Upper lobe of left lung (tissue), 4 donors: ENCODE results near the gene PTPRN2.

Experiments
- EP300 ChIP-seq, 4 donors: sonication (generic); formaldehyde crosslinking; IDR thresholded peaks; one replicate each; pipeline ENCODE4 v1.5.1; 2017; ENCODE audit warnings: antibody characterized with exemption in 4 of 4, control low read depth in 2 of 4
- POLR2A ChIP-seq, 4 donors: fragments of 450-650 bp; IDR thresholded peaks; one replicate each; pipeline ENCODE4 v1.5.1; 2016 to 2017; ENCODE audit warnings: antibody characterized with exemption in 4 of 4, mild to moderate bottlenecking in 2 of 4
- POLR2AphosphoS5 ChIP-seq, 2 donors: sonication (generic); formaldehyde crosslinking; IDR thresholded peaks; one replicate each; pipeline ENCODE4 v1.5.1; 2017; ENCODE audit warnings: antibody characterized with exemption in 2 of 2
- TF ChIP-seq, protein P1 (sequence below), 6 experiments: fragments of 450-650 bp in 4 of 6; fragments of 200-600 bp in 2 of 6; sonication (generic) in 2 of 6; IDR thresholded peaks; one replicate each; pipeline ENCODE4 v1.5.1; 2016 to 2019; ENCODE audit warnings: antibody characterized with exemption in 6 of 6

DNA sequence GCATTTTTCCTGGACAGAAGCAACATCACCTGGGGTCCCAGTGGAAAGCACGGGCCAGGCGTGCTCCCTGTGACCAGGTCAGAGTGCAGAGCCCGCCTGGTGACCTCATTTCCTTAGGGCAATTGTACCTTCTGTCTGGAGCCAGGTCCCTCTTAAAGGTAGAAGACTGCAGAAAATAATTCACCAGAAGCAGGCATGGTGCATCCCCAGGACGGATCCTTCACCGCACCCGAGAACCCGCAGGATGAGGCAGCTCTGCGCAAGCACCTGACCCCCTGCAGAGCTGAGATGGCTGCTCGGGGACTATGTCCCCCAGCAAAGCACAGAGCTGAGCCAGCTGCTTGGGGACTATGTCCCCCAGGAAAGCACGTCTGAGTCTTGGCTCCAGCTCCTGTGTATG, 557.6 kb downstream of the PTPRN2 start:
- TF ChIP-seq, protein P1, sequence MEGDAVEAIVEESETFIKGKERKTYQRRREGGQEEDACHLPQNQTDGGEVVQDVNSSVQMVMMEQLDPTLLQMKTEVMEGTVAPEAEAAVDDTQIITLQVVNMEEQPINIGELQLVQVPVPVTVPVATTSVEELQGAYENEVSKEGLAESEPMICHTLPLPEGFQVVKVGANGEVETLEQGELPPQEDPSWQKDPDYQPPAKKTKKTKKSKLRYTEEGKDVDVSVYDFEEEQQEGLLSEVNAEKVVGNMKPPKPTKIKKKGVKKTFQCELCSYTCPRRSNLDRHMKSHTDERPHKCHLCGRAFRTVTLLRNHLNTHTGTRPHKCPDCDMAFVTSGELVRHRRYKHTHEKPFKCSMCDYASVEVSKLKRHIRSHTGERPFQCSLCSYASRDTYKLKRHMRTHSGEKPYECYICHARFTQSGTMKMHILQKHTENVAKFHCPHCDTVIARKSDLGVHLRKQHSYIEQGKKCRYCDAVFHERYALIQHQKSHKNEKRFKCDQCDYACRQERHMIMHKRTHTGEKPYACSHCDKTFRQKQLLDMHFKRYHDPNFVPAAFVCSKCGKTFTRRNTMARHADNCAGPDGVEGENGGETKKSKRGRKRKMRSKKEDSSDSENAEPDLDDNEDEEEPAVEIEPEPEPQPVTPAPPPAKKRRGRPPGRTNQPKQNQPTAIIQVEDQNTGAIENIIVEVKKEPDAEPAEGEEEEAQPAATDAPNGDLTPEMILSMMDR (IDR thresholded peaks at IDR 0.05): no peak
- no peak for TF ChIP-seq POLR2A (IDR thresholded peaks at IDR 0.05)
- TF ChIP-seq EP300 (IDR thresholded peaks at IDR 0.05): no peak
- no peak for TF ChIP-seq POLR2AphosphoS5 (IDR thresholded peaks at IDR 0.05)
